ENCODE results near the gene TNFAIP3. TPM values are rescaled to one million over a fixed set of nuclear protein-coding genes. Genes with fewer than 3 reads are reported as not detected.
A peak's percentile ranks its signal among the peaks of the same experiment; 100 is the strongest.
"Not testable (repeated sequence)": the region's sequence is repeated elsewhere in the genome, so short reads cannot be mapped to it uniquely, and the experiment has no call there.

Gene TNFAIP3
- total RNA-seq (2014; rRNA removed), result 2.4 TPM in 2 replicates
- 5.6 TPM for polyA plus RNA-seq (2012)

DNA sequence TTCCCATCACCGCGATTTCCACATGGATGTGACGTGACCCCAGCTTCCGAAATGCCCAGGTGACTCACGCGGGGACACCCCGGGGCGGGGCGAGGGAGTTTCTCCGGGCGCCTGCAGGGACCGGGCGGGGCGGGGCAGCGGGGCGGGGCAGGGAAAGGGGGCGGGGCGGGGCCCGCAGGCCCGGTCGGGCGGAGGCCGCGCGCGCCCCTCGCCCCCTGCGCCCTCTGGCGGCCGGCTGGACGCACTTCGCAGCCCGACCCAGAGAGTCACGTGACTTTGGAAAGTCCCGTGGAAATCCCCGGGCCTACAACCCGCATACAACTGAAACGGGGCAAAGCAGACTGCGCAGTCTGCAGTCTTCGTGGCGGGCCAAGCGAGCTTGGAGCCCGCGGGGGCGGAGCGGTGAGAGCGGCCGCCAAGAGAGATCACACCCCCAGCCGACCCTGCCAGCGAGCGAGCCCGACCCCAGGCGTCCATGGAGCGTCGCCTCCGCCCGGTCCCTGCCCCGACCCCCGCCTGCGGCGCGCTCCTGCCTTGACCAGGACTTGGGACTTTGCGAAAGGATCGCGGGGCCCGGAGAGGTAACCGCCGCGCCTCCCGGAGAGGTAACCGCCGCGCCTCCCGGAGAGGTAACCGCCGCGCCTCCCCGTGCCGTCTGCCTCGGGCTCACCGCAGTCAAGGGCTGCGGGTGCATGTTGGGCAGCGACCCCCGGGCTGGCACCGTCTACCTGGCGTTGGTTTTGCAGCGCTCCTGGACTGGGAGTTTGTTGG, at the start of gene TNFAIP3:
Gene TNFAIP3 (plus strand): TSS at position 346 of the 771 bp plus-strand sequence. CDS start 3,969 bp downstream, outside the sequence.
- DNase-seq (ENCODE audit: low read depth), result peak; percentile 88

DNA sequence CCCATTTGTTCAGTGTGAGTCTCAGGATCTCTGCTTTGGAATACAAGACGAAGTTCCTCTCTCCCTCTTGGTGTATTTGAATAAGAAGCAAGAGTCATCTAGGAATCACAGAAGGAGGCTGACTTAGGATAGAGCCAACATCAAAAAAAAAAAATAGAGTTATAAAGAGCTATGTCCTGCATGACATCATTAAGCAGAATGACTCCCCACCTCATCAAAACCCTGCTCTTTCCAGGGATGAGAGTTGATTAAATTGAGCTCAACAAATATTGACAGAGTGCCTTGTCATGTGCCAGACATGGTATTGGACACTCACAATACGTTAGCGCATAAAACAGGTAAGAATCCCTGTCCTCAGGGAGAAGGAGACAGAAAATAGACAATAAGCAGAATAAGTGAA, 48.6 kb upstream of the TNFAIP3 start:
- DNase-seq (ENCODE audit: low read depth), result no peak

DNA sequence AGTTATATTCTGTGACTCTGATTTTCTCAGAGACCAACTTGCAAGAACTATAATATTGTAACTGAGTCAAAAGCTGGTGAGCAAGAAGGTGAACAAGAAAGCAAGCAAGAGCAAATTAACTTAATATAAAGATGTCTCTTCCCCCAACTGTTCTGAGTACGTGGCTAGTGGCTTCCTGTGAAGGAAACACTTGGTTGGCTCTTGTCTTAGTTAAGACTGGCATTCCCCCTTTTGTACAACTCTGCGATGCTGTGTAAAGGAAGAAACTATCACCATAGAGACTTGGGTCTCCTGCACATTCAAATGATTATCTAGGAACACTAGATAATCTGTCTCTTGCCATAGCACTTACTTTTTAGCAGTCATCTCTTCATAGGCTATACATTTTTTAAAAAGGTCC, 47.3 kb upstream of the TNFAIP3 start:
- no peak for DNase-seq (ENCODE audit: low read depth)

DNA sequence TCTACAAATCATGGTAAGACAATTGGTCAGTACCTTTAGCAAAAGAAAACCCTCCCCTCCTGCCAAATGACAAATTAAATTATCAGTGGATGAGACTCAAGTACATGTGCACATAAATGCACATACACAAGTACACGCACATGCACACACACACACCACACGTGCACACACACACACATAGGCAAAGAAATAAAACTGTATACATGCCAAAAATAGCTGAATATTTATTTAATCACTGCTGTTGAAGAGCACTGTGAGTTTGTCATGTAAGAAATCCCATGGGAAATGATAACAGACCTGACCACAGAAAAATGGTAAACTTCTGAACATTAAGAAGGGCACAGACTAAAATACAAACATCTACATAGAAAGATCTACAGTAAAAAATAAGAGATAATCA, 46.6 kb upstream of the TNFAIP3 start:
- no peak for DNase-seq (ENCODE audit: low read depth)

DNA sequence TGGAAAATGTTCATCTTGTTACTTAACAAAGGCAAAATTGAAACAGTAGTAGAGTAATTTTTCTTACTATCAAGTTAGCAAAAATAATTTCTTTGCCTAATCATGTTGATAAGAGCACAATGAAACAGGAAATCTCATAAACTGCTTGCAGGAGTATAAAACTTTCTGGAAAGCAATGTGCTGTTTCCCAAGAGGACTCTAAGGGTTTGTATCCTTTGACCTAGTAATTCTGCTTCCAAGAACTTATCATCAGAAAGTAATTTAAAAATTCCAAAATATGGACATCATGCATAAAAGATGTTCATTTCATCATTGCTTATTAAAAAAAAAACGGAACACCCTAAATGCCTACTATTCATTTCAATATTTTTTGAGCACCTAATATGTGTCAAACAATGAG, 46.1 kb upstream of the TNFAIP3 start:
- no peak for DNase-seq (ENCODE audit: low read depth)

DNA sequence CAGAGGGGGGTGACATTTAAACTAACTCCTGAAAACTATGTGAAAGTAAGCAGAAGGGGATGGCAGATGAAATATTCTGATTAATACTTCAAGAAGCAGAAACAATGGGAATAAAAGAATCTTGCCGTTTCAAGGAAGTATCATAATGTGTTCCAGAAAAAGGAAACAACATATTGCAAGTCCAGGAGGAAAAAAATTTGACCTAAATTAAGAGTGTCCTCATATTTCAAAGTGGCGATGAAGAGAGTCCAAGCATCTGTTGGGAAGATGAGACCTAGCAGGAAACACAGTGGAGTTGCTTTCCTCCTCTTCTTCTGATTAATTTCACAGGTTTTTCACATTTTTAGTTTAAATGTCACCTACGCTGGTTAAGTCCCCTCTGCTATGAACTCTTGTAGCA, 45.6 kb upstream of the TNFAIP3 start:
- DNase-seq (ENCODE audit: low read depth), result no peak

DNA sequence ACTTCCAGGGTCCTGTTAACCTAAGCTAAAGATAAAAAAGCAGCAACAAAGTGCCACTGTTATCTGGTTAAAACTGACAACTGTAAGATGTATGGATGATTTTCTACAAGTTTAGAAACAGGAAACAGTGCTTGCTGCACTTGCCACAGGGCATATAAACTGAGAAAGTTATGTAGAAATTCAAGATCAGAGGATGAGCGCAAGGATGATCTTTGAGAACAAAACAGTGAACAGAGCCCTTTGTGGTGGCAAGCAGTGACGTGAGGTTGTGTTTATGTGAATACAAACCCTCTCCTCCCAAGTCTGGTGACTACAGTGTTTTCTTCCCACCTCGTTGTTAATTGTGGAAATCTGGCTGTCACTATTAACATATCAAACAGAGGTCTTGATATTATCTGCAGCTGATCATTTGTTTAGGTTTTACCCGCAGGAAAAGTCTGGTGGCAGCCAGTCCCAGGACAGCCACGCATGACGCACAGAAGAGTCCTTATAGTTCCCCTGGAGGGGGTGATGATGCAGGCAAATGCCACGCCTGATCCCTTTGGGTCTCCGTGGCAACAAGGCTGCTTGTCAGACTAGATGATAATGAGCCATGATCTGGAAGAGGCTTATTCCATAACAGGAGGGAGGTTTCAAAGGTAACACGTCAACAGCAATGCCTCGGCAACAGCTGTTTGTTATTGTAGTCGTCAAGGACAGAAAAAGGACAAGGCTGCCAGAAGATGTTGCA, 43.1 kb upstream of the TNFAIP3 start:
- no peak for DNase-seq (ENCODE audit: low read depth)

DNA sequence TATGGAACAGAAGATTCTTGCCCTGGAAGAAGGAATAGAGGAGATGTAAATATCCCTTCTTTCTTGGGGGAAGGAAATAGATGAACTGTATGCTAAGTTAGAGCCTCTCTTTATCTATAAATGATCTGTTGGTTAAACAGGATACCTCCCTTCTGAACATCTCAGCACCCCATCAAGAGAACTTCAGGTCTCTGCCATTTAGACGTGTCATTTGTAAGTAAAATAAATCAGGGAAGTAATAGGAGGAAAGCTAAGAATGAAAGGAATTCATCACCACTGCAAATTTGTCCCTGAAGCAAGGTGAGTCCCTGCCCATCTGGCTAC, 42.5 kb upstream of the TNFAIP3 start:
- DNase-seq (ENCODE audit: low read depth), result no peak

DNA sequence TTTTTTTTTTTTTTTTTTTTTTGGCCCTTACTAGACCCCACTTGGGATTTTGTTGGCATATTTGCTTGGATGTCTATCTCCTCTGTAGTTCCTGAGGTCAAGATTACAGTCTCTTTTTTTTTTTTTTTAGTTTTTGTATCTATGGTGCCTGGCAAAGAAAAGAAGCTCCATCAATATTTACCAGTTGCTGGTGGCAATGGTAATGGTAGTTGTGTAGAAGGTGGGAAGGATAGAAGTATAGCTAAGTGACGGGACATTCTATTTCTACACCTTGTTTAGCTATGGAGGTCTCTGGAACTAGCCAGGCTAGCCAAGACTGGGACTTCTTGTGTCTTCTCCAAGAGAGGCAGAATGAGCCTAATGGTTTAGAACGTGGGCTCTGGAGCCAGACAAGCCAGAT, 42.2 kb upstream of the TNFAIP3 start:
- DNase-seq (ENCODE audit: low read depth), result no peak

DNA sequence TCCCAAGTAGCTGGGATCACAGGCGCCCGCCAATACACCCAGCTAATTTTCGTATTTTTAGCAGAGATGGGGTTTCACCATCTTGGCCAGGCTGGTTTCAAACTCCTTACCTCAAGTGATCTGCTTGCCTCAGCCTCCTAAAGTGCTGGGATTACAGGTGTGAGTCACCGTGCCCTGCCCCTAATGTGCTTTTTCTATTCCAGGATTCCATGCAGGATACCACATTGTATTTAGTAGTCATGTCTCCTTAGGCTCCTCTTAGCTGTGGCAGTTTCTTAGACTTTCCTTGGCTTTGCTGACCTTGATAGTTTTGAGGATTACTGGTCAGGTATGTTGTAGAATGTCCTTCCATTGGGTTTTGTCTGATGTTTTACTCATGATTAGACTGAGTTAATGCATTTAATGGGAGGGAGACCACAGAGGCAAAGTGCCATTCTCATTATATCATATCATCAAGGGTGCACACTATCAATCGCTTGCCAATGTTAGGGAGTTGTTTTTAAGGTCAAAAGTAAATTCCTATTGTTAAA, 39.6 kb upstream of the TNFAIP3 start:
- DNase-seq (ENCODE audit: low read depth), result no peak

DNA sequence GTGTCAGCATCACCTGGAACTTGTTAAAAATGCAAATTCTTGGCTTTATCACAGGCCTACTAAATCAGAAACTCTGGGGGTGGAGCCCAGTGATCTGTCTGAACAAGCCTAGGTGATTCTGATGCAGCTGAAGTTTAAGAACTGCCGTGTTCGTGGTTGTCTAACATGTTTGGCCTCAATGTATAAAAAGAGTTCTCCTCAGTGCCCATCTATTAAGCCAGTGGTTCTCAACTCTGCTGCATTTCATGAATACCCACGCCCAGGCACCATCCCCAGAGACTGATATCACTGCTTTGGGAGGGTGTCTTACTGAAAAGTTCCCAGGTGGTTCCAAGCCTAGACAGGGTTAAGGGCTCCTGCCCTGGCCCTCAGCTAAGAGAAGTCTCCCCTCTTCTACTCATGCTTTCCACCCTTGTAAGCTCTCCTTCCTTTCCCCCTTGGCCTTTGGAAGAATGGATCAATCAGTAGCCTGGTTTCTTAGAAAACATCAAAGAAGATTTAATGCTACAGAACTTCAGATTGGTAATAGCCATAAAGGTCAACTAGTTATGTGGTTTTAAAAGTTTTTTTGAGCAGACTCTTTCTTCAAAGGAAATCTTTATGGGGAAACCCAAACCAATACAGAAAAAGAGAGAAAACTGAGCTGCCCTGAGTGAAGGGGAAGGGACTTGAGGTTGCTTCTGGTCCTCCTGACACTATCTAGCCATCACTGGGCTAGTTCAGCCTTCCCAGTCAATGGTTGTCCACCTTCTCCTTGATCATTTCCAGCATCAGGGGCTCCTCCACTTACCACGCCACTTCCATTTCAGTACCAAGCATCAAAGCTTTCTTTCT, 38.9 kb upstream of the TNFAIP3 start:
- no peak for DNase-seq (ENCODE audit: low read depth)

DNA sequence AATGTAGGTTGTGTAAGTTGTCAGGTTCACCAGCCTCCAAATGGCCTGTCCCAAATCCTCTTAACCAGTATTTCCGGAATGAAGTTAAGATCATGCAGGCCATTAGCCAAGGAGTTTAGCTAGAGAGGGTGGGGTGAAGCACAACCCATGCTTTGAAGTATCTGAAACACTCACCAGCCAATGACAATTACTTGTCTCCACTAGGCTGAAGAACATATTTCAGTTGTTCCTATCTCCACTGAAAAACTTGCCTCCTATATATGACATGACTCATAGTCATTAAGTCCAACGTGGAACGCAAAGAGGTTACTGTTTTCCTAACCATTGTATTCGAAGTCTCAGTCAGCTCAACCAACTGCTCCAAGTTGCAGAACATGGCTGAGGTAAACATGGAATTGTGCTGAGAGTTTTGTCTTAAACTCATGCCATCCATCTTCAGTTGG, 37.4 kb upstream of the TNFAIP3 start:
- no peak for DNase-seq (ENCODE audit: low read depth)

DNA sequence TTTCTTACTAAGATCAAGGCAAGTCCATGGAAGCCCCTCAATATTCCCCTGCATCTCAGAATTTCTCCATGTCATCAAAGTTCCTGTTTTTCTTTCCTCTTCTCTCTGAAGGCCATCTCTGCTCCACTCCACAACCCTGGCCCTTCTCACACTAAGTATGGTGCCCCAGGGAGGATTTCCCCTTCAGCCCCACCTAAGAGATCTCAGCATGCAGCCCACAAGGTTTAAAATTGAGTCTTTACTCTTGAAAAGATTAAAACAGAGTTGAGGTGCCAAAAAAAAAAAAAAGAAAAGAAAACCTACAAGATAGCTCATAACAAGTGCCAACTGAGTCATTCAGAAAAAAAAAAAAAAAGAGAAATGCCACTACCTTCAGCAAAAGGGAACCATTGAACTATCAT, 36.5 kb upstream of the TNFAIP3 start:
- no peak for DNase-seq (ENCODE audit: low read depth)

DNA sequence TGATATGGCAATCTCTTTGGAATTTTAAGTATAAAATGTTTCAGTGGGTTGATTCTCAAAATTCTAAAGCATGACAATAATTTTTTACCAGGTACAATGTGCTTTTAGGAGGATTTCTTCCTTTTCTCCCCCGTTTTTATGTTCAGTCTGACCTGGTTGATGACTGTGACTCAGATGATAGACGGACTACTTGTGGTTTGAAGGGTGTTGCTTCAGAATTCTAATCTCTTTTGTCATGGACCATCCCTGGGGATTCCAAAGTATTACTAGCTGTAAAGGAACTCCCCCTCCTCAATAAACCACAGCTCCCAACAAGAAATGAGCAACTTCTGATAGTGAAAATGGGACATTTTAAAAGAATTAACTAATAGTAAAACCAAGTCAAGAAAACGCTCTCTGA, 34.9 kb upstream of the TNFAIP3 start:
- peak; percentile 93 for DNase-seq (ENCODE audit: low read depth)

DNA sequence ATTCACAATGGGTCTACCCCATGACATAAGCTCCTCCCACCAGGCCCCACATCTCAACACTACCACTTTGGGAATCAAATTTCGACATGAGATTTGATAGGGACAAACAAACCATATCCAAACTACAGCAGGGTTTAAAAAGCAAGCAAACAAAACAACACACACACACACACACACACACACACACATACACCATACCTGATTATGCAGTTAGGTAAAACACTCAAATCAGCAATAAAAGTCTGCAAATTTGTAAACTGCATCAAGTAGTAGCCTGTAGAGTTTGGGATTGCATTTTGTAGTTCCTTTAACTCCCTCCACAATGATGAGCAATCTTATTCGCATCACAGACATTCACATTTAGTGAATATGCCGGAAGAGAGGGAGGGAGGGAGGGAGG, 32.6 kb upstream of the TNFAIP3 start:
- no peak for DNase-seq (ENCODE audit: low read depth)

DNA sequence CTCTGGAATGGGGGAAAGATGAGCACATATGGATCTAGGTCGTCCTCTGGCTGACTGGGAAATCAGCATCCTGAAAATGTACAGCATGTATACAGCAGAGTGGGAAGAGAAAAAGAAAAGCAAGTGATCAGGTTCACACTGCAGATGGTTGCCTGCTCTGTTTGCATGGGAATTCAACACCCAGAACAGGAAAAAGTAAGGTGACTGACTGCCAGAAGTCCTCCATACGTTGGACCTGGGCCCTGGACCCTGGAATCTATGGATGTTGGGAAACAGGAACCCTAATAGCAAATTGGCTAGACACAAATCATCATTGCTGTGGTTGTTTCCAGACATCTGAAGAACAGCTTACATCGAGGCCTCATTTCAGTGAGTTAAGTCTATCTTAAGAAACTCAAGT, 30.3 kb upstream of the TNFAIP3 start:
- no peak for DNase-seq (ENCODE audit: low read depth)

DNA sequence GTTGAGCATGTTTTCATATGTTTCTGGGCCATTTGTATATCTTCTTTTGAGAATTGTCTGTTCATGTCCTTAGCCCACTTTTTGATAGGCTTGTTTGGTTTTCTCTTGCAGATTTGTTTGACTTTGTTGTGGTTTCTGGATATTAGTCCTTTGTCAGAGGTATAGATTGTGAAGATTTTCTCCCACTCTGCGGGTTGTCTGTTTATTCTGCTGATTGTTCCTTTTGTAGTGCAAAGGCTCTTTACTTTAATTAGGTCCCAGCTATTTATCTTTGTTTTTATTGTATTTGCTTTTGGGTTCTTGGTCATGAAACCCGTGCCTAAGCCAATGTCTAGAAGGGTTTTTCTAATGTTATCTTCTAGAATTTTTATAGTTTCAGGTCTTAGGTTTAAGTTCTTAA, 29.0 kb upstream of the TNFAIP3 start:
- not testable (repeated sequence) for DNase-seq (ENCODE audit: low read depth)

DNA sequence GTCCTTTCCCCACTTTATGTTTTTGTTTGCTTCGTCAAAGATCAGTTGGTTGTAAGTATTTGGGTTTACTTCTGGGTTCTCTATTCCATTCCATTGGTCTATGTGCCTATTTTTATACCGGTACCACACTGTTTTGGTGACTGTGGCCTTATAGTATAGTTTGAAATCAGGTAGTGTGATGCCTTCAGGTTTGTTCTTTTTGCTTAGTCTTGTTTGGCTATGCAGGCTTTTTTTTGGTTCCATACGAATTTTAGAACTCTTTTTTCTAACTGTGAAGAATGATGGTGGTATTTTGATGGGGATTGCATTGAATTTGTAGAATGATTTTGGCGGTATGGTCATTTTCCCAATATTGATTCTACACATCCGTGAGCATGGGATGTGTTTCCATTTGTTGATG, 28.5 kb upstream of the TNFAIP3 start:
- DNase-seq (ENCODE audit: low read depth), result not testable (repeated sequence)

DNA sequence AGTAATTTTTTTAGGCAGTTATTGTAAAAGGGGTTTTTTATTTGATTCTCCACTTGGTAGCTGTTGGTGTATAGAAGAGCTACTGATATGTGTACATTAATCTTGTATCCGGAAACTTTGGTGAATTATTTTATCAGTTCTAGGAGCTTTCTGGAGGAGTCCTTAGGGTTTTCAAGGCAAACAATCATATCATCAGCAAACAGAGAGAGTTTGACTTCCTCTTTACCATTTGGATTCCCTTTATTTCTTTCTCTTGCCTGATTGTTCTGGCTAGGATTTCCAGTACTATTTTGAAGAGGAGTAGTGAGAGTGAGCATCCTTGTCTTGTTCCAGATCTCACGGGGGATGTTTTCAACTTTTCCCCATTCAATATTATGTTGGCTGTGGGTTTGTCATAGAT, 28.0 kb upstream of the TNFAIP3 start:
- DNase-seq (ENCODE audit: low read depth), result no peak

DNA sequence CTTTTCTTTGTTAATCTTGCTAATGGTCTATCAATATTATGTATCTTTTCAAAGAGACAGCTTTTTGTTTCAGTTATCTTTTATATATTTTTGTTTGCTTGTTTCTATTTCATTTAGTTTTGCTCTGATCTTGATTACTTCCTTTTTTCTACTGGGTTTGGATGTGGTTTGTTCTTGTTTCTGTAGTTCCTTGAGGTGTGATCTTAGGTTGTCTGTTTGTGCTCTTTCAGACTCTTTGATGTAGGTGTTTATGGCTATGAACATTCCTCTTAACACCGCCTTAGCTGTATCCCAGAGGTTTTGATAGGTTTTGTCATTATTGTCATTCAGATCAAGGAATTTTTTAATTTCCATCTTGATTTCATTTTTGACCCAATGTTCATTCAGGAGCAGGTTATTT, 26.8 kb upstream of the TNFAIP3 start:
- no peak for DNase-seq (ENCODE audit: low read depth)

DNA sequence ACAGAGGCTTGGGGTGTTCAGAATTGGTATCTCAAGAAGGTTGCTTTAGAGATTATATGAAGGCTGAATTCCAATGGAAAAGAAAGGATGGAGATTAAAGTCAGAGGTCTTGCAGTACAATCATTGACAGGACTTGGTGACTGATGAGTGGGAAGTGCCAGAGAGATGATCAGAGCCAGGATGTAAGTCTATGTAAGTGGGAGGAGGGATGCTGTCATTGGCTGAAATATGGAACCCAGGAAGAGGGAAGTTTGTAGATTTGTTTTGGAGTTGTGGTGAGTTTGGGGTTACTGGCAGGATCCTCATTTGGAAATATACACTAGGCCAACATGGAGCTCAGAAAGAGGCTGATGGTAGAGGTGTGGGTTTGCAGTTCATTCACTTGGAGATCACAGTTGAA, 23.8 kb upstream of the TNFAIP3 start:
- DNase-seq (ENCODE audit: low read depth), result no peak

DNA sequence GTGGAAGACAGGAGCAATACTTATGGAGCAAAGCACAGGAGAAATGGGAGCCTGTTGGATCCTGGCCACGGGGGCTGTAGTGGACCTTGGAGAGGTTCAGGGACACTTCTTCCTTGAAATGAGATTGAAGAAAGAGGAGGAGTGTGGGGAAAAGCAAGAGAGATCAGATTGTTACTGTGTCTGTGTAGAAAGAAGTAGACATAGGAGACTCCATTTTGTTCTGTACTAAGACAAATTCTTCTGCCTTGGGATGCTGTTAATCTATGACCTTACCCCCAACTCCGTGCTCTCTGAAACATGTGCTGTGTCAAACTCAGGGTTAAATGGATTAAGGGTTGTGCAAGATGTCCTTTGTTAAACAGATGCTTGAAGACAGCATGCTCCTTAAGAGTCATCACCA, 22.7 kb upstream of the TNFAIP3 start:
- DNase-seq (ENCODE audit: low read depth), result not testable (repeated sequence)

Measured in LHCN-M2 (cell line).